K562 (cell line): ENCODE measurements around the gene CSE1L. TPM values are rescaled to one million over a fixed set of nuclear protein-coding genes. Genes with fewer than 3 reads are reported as not detected.

Experiments used
- CBFA2T2 ChIP-seq: fragments of 450-650 bp; conservative IDR thresholded peaks from 2 replicates; pipeline ENCODE4 v1.6.1; 2017; ENCODE audit warnings: mild to moderate bottlenecking
- ETV1 ChIP-seq: fragments of 450-650 bp; conservative IDR thresholded peaks from 2 replicates; pipeline ENCODE4 v1.6.1; 2016; ENCODE audit warnings: missing genetic modification characterization, control low read depth, low read depth, missing compliant biosample characterization
- POLR2H ChIP-seq: IDR thresholded peaks from 2 replicates; pipeline ENCODE4 v1.6.1; 2016; ENCODE audit warnings: missing genetic modification characterization, low read depth, mild to moderate bottlenecking, control low read depth, missing compliant biosample characterization, moderate library complexity
- STAT5A ChIP-seq: IDR thresholded peaks from 2 replicates; pipeline ENCODE4 v1.6.1; 2012; ENCODE audit warnings: low read length, inconsistent platforms, borderline replicate concordance
- ZNF175 ChIP-seq: fragments of 200-800 bp; sonication (Bioruptor generic); IDR thresholded peaks from 2 replicates; pipeline ENCODE4 v1.6.1; 2016; ENCODE audit warnings: low read depth, mild to moderate bottlenecking, missing genetic modification characterization, missing compliant biosample characterization
- polyA plus RNA-seq, 8 experiments: library from polyadenylated mRNA; depleted of rRNA in 4 of 8; stranded (reverse) in 5 of 8; unstranded in 3 of 8; fragments of >200 nt; fragmentation: Nextera tagmentation in 2 of 8; fragmentation: Illumina TruSeq in 1 of 8; extraction: Ambion mirVana in 2 of 8; extraction: Trizol in 1 of 8; gene quantifications; 2 replicates each; pipeline versions ENCODE4 v1.2.1 to v1.2.3, GENCODE V29; 2011 to 2014; ENCODE audit warnings: inconsistent platforms in 1 of 8, missing spikeins in 1 of 8
- total RNA-seq, 7 experiments: library from RNA; depleted of rRNA in 6 of 7; stranded (reverse); fragments of >200 nt in 6 of 7; fragmentation: Illumina TruSeq in 2 of 7; extraction: Trizol in 2 of 7; gene quantifications; 2 replicates each; pipeline versions ENCODE4 v1.2.1 to v1.2.3, GENCODE V29; 2011 to 2021; ENCODE audit warnings: low replicate concordance in 1 of 7
- TF ChIP-seq, protein P1 (sequence below): fragments of 250-450 bp; sonication (Bioruptor Pico); IDR thresholded peaks from 2 replicates; pipeline ENCODE4 v1.5.0; 2021
- TF ChIP-seq, protein P2 (sequence below): fragments of 200-600 bp; sonication (generic); IDR thresholded peaks from one replicate; pipeline ENCODE4 v1.6.1; 2012; ENCODE audit warnings: mild to moderate bottlenecking, low read depth, low read length, inconsistent platforms
- TF ChIP-seq, protein P3 (sequence below), 2 experiments: fragments of 450-650 bp; IDR thresholded peaks; 2 replicates each; pipeline ENCODE4 v1.6.1; 2016

Gene CSE1L
- total and polyA plus RNA-seq, 9 of the 15 experiments (the other 6 are each of a cell fraction or from before 2014, with no cell fraction given) = 138 to 280 (median 209) TPM

DNA sequence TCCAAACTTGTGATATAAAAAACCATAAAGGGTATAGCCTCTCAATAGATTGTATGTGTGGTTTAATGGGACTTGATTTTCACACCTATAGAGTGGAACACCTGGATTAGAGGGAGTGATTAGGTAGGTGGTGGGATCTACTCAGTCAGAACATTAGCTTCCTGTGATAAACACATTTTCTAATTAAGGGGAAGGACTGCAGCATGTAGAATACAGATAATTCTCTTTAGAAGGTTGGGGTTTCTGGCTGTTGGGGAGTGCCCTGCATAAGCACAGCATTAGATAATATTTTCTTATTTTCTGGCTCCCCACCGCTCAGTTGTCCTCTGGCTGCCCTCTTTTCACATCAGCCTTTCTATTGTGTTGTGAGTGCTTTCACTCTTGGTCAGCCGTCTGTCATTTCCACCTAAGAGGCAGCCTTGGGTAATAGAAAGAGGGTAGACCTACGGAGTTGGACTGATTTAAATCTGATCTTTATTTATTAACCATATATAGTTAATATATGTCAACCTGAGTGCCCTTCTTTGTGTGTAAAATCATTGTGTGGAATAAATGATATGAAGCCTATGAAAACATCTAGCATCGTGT, 8.0 kb downstream of the CSE1L start (continued):
- TF ChIP-seq, protein P1, sequence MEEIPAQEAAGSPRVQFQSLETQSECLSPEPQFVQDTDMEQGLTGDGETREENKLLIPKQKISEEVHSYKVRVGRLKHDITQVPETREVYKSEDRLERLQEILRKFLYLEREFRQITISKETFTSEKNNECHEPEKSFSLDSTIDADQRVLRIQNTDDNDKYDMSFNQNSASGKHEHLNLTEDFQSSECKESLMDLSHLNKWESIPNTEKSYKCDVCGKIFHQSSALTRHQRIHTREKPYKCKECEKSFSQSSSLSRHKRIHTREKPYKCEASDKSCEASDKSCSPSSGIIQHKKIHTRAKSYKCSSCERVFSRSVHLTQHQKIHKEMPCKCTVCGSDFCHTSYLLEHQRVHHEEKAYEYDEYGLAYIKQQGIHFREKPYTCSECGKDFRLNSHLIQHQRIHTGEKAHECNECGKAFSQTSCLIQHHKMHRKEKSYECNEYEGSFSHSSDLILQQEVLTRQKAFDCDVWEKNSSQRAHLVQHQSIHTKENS = no peak
- TF ChIP-seq POLR2H (tag) (no peak), STAT5A (no peak), CBFA2T2 (peak; percentile 24; the same call in 1 of the 2 replicates), ZNF175 (CRISPR knock-in tag) (no peak), ETV1 (tag) (no peak)
- TF ChIP-seq, protein P2, sequence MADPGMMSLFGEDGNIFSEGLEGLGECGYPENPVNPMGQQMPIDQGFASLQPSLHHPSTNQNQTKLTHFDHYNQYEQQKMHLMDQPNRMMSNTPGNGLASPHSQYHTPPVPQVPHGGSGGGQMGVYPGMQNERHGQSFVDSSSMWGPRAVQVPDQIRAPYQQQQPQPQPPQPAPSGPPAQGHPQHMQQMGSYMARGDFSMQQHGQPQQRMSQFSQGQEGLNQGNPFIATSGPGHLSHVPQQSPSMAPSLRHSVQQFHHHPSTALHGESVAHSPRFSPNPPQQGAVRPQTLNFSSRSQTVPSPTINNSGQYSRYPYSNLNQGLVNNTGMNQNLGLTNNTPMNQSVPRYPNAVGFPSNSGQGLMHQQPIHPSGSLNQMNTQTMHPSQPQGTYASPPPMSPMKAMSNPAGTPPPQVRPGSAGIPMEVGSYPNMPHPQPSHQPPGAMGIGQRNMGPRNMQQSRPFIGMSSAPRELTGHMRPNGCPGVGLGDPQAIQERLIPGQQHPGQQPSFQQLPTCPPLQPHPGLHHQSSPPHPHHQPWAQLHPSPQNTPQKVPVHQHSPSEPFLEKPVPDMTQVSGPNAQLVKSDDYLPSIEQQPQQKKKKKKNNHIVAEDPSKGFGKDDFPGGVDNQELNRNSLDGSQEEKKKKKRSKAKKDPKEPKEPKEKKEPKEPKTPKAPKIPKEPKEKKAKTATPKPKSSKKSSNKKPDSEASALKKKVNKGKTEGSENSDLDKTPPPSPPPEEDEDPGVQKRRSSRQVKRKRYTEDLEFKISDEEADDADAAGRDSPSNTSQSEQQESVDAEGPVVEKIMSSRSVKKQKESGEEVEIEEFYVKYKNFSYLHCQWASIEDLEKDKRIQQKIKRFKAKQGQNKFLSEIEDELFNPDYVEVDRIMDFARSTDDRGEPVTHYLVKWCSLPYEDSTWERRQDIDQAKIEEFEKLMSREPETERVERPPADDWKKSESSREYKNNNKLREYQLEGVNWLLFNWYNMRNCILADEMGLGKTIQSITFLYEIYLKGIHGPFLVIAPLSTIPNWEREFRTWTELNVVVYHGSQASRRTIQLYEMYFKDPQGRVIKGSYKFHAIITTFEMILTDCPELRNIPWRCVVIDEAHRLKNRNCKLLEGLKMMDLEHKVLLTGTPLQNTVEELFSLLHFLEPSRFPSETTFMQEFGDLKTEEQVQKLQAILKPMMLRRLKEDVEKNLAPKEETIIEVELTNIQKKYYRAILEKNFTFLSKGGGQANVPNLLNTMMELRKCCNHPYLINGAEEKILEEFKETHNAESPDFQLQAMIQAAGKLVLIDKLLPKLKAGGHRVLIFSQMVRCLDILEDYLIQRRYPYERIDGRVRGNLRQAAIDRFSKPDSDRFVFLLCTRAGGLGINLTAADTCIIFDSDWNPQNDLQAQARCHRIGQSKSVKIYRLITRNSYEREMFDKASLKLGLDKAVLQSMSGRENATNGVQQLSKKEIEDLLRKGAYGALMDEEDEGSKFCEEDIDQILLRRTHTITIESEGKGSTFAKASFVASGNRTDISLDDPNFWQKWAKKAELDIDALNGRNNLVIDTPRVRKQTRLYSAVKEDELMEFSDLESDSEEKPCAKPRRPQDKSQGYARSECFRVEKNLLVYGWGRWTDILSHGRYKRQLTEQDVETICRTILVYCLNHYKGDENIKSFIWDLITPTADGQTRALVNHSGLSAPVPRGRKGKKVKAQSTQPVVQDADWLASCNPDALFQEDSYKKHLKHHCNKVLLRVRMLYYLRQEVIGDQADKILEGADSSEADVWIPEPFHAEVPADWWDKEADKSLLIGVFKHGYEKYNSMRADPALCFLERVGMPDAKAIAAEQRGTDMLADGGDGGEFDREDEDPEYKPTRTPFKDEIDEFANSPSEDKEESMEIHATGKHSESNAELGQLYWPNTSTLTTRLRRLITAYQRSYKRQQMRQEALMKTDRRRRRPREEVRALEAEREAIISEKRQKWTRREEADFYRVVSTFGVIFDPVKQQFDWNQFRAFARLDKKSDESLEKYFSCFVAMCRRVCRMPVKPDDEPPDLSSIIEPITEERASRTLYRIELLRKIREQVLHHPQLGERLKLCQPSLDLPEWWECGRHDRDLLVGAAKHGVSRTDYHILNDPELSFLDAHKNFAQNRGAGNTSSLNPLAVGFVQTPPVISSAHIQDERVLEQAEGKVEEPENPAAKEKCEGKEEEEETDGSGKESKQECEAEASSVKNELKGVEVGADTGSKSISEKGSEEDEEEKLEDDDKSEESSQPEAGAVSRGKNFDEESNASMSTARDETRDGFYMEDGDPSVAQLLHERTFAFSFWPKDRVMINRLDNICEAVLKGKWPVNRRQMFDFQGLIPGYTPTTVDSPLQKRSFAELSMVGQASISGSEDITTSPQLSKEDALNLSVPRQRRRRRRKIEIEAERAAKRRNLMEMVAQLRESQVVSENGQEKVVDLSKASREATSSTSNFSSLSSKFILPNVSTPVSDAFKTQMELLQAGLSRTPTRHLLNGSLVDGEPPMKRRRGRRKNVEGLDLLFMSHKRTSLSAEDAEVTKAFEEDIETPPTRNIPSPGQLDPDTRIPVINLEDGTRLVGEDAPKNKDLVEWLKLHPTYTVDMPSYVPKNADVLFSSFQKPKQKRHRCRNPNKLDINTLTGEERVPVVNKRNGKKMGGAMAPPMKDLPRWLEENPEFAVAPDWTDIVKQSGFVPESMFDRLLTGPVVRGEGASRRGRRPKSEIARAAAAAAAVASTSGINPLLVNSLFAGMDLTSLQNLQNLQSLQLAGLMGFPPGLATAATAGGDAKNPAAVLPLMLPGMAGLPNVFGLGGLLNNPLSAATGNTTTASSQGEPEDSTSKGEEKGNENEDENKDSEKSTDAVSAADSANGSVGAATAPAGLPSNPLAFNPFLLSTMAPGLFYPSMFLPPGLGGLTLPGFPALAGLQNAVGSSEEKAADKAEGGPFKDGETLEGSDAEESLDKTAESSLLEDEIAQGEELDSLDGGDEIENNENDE = no peak
- TF ChIP-seq, protein P3, sequence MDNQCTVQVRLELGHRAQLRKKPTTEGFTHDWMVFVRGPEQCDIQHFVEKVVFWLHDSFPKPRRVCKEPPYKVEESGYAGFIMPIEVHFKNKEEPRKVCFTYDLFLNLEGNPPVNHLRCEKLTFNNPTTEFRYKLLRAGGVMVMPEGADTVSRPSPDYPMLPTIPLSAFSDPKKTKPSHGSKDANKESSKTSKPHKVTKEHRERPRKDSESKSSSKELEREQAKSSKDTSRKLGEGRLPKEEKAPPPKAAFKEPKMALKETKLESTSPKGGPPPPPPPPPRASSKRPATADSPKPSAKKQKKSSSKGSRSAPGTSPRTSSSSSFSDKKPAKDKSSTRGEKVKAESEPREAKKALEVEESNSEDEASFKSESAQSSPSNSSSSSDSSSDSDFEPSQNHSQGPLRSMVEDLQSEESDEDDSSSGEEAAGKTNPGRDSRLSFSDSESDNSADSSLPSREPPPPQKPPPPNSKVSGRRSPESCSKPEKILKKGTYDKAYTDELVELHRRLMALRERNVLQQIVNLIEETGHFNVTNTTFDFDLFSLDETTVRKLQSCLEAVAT (IDR thresholded peaks at IDR 0.05) = no peak
